GM21717 (cell line): ENCODE results near the gene JPT2.
"Not testable (repeated sequence)": the region's sequence is repeated elsewhere in the genome, so short reads cannot be mapped to it uniquely, and the experiment has no call there.

Source experiments
- ATAC-seq: cut with Tn5 transposase; IDR thresholded peaks from one replicate; pipeline ENCODE4 v1.9.1; 2021; ENCODE audit warnings: mild to moderate bottlenecking, moderate library complexity; ENCODE audit not compliant: unreplicated experiment

Gene JPT2

DNA sequence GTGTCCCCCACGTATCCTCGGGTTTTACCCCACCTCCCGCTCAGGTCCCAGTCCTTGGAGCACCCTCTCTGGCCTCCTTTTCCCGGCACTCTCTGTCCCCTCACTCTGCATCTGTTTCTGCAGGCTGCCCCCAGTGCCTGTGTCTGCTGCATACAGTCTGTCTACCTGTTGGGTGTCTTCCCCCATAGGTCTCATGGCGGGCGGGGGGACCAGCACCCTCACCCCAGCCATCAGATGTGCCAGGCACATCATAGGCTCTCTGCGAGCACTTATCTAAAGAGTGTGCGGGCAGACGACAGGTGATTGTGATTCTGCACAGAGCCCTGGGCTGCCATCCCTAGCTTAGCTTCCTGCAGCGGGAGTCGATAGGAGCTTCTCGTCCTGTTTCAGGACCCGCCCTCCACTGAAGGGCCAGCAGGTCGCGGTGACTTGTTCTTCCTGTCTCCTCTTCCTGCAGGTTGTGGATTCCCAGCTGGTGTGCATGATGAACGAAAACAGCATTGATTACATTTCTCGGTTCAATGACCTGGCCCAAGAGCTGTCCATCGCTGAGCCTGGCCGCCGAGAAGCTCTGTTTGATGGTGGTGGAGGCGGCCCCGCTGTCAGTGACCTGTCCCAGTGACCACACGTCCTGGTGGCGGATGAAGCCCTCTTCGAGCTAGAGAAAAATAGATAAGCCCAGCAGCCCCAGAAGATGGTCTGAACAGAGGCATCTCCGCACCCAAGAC lies 4.5 kb upstream of the JPT2 start:
- no peak for ATAC-seq

- ATAC-seq, result no peak
These were observed 3.8 kb upstream of the JPT2 start for GRCh38 chr16:1674306-1674705.

DNA sequence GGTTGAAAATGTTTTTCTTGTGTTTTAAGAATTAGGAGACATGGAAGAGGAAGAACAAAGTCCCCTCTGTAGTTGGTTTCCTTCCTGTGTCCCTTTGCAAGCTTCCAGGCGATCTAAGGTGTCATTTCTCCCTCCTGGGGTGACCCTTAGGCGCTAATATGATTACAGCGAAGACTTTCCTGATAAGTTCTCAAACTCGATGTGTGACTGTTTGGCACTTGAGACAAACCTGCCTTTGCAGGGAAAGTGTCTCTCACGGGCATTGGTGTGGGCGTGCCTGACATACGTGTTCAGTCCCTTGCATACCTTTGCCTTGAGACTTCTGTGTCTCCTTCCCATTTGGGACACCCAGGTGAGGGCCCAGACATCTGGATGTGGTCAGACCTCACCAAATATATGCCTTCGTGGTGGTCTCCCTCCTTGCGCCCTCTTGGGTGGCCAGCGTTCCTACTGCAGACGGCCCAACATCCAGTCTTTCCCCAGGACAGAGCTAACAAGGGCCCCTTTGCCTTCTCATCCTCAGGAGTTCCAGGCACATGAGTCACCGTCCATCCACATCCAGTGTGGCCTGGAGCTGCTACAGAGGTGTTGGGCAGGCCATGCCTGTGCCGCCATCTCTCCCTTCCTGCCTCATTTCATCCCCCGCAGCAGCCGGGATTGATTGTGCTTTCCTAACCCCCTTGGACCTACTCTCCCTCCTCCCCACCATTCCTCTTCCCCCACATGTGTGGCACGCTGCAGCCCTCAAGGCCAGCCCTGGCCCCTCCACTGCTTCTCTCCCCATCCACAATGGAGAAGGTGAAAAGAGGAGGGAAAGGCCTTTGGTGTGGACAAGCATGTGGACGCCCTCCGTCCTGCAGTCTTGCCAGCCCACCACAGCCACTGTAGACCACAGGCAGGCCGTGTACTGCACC lies 3.1 kb upstream of the JPT2 start:
- ATAC-seq, result no peak

DNA sequence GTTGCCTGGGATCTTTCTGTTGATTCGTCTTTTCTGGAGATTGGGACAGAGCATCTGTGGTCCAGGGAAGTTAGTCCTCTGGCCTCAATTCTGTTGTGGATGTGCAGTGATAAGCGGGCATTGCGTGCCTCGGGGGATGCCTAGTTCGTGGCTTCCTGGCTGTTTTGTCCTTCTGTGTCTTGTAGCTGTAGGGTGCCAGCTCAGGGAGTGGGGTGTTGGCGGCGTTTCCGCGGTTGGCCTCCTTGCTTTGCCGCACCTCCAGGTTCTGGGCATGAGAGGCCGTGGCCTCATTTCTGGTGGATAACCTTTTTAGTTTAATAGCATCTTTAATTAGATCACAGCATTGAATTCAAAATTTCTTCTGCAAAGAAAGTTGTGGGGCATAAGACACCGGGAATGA lies 1.4 kb upstream of the JPT2 start:
- ATAC-seq, result no peak

DNA sequence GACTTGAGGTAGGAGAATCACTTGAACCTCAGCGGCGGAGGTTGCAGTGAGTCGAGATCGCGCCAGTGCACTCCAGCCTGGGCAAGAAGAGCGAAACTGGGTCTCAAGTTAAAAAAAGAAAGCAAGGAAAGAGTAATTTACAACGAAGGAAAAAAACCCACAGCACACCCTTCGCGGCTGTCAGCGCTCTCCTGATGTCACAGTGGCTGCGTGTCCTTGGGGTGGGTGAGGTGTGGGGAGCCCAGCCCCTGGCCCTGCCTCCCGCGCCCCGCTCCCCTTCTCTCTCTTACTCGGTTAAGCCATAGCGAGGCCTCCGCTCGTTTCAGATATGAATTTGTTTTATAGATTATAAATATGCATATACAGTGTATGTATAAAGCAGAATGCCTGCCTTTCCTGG lies 740 bp upstream of the JPT2 start:
- ATAC-seq, result no peak

- peak; percentile 20 for ATAC-seq
These were observed 520 bp downstream of the JPT2 start for GRCh38 chr16:1678500-1679098.

DNA sequence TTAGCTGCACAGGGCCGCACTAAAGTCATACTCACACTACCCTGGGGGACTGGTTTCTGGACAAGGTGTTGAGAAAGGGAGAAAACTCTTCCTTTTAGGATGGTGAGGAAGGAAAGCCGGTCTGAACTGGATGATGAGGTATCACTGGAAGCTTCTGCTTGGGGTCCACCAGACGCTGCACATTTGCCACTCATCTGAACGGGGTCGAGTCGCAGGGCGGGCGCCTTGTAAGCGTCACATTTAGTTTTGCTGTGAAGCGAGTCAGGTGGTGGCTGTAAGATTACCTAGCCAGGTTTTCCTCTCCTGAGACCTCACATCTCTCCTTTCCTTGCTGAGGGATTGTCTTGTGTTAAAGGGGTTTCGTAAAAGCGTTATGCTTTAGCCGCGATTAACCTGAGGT lies 2.3 kb downstream of the JPT2 start:
- no peak for ATAC-seq

DNA sequence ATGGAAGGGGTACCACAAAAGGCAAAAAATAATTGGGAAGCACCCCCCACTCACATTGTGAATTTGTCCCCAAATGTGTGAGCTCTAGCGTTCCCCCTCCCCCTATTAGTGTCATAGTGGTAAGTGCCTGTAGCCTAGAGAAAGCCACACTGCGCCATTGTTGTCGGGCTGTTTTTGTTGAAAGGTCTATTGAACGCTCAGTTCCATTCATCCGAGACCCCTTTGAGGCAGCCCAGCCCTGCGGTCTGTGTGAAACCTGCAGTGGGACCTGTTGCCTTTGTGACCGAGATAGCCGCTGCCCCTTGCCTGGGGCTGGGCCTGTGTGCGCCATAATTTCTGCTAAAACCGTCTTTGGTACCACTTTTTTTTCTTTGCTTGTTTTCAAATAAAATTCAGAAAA lies 3.0 kb downstream of the JPT2 start:
- ATAC-seq, result no peak

GRCh38 chr16:1687427-1688316 lies 9.6 kb downstream of the JPT2 start:
- no peak for ATAC-seq

DNA sequence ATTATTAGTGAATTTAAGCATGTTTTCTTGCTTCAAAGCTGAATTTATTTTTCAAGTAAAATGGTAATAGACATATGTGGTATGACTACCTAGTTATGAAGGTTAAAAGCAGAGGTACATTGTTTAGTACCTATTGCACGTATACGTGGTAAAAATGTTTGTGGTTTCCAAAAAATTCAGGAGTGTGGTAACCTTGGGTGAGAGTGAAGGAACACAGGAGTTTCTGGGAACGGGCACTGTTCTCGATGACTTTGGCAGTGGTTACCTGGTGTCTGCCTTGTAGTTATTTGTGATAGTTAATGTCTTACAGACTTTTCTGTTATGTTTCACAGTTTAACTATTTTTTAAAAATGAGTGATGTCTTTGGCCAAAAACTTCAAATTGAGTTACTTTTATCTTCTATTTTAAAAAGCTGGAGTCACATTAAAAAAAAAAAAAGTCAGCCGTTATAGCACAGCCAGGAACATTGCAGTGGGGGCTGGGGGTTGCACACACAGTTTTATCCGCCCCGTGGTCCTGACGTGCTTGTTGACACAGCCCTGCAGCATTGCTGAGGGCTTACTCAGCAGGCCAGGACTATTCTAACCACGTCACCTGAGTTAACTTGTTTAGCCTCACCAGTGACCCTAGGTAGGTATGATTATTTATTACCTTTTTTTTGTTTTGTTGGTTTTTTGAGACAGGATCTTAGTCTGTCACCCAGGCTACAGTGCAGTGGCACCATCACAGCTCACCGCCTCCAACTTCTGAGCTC lies 10.9 kb downstream of the JPT2 start:
- no peak for ATAC-seq

DNA sequence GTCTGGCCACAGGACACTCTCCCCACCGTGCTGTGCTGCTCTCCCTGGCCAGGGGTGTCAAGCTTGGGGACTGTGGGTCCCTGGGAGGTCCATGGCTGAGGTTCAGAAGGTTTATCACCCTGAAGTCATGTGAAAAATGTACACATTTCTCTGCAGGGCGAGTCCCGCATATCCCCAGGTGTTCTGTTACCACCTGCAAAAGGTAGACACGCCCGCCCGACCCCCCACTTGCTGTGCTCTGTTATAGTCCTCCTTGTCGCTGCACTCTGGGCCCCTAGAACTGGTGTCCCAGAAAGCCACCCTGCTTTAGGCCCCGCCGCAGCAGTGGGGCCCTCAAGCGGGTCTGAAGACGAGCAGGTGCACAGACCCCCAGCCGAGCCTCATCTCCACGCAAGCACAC lies 11.8 kb downstream of the JPT2 start:
- no peak for ATAC-seq

DNA sequence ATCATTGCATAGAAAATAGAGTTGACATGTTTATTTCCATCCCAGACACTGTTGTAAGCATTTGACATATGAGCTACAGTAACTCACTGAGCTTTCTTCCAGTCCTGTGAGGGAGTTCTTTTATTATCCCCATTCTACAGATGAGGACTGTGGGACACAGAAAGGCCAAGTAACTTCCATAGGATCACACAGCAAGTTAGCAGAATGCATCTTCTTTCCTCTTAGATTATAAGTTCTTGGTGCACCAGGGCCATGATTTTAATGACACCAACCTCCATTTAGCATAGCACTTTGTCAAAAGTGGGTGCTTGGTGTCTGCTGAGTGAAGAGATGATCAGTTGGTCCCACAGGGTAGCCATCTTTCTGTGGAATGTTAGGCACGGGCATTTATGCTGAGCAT lies 12.7 kb downstream of the JPT2 start:
- no peak for ATAC-seq

- ATAC-seq, result no peak
These were observed 13.2 kb downstream of the JPT2 start for GRCh38 chr16:1691276-1691675.

DNA sequence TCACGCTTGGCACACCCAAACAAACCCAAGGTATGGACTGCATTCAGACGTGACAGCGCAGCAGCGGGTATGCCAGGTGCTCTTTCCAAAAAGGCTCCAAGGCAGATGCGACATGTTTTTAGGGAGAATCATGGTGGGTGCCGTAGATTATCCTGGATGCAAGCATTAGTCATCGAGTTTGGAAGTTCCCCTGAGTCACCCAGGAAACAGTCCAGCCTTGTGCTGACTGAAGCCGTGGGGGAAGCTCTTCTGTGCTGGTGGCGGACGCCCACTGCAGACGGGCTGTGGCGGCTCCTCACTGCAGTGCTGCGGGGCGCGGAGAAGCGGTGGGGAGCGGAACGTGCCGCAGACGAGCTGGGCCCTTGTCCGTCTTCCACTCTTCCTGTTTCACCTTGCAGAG lies 13.9 kb downstream of the JPT2 start:
- no peak for ATAC-seq

- ATAC-seq, result no peak
These were observed 18.8 kb downstream of the JPT2 start for GRCh38 chr16:1696863-1697262.

DNA sequence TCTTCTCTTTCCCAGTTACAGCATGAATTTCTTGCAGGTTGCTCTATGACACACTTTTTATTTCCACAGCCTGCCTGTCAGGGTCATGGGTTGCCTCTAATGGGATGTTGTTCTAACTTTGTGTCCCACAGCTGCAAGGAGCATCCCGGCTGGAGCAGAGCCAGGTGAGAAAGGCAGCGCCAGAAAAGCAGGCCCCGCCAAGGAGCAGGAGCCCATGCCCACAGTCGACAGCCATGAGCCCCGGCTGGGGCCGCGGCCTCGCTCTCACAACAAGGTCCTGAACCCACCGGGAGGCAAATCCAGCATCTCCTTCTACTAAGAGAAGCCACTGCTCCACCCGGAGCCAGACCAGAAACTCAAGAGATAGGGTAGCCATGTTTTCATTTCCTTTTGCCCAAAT lies 20.6 kb downstream of the JPT2 start:
- ATAC-seq, result no peak

DNA sequence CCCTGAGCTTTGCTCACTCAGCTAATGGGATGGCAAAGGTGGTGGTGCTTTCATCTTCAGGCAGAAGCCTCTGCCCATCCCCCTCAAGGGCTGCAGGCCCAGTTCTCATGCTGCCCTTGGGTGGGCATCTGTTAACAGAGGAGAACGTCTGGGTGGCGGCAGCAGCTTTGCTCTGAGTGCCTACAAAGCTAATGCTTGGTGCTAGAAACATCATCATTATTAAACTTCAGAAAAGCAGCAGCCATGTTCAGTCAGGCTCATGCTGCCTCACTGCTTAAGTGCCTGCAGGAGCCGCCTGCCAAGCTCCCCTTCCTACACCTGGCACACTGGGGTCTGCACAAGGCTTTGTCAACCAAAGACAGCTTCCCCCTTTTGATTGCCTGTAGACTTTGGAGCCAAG lies 22.2 kb downstream of the JPT2 start:
- no peak for ATAC-seq

DNA sequence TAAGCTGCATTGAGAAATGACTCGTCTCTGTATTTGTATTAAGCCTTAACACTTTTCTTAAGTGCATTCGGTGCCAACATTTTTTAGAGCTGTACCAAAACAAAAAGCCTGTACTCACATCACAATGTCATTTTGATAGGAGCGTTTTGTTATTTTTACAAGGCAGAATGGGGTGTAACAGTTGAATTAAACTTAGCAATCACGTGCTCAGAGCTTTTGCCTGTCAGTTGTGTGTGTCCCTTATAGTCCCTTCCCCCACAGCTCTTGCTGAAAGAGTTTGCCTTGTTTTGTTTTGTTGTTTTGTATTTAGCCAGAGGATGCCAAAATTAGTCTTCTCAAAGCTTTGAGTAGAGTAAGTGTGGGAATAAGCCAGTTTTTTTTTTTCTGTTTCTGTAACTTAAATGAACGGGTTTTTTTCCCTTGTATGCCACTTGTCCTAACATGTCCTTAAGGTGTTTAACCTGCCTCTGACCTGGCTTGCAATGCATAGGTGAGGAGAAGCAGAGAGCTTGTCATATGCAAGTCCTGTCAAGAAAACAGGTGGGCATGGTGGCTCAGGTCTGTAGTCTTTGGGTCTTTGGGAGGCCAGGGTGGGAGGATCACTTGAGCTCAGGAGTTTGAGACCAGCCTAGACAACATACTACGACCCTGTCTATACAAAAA lies 23.3 kb downstream of the JPT2 start:
- no peak for ATAC-seq

GRCh38 chr16:1705324-1705687 lies 27.2 kb downstream of the JPT2 start:
- not testable (repeated sequence) for ATAC-seq
